Measurements from ENCODE around the gene ZDHHC4.

Gene ZDHHC4

GRCh38 chr7:6567886-6568285, 9.4 kb upstream of the ZDHHC4 start:
- TF ChIP-seq, protein P1, sequence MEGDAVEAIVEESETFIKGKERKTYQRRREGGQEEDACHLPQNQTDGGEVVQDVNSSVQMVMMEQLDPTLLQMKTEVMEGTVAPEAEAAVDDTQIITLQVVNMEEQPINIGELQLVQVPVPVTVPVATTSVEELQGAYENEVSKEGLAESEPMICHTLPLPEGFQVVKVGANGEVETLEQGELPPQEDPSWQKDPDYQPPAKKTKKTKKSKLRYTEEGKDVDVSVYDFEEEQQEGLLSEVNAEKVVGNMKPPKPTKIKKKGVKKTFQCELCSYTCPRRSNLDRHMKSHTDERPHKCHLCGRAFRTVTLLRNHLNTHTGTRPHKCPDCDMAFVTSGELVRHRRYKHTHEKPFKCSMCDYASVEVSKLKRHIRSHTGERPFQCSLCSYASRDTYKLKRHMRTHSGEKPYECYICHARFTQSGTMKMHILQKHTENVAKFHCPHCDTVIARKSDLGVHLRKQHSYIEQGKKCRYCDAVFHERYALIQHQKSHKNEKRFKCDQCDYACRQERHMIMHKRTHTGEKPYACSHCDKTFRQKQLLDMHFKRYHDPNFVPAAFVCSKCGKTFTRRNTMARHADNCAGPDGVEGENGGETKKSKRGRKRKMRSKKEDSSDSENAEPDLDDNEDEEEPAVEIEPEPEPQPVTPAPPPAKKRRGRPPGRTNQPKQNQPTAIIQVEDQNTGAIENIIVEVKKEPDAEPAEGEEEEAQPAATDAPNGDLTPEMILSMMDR (IDR thresholded peaks at IDR 0.05; ENCODE audit: low read depth, low read length, poor library complexity, severe bottlenecking) = no peak
- no peak for TF ChIP-seq EZH2phosphoT487 (IDR thresholded peaks at IDR 0.05; ENCODE audit: borderline replicate concordance, low read length)
- no peaks in the 10 kb centered on the region for H3K9me2 ChIP-seq (replicated peaks; ENCODE audit: control insufficient read depth, low read length)
- H3K36me3 ChIP-seq (ENCODE audit: control insufficient read depth, low read length) = no peaks in the 10 kb centered on the region
- no peaks in the 10 kb centered on the region for H3K79me2 ChIP-seq (ENCODE audit: control insufficient read depth, low read length)
- no peaks in the 10 kb centered on the region for H3K4me1 ChIP-seq (ENCODE audit: control insufficient read depth, low read length)
- no peaks in the 10 kb centered on the region for H3F3A ChIP-seq (ENCODE audit: control insufficient read depth, insufficient read depth)
- no peaks in the 10 kb centered on the region for H3K9me3 ChIP-seq (ENCODE audit: control insufficient read depth, insufficient read depth, low read length)
- H3K27me3 ChIP-seq (ENCODE audit: control insufficient read depth, low read length) = peaks cover 2% of the 10 kb centered on the region; the same call in 1 of the 2 replicates
- H3K4me2 ChIP-seq (ENCODE audit: low read length) = no peak overlapping the region
- no peaks in the 10 kb centered on the region for H4K20me1 ChIP-seq (ENCODE audit: control insufficient read depth, insufficient read depth, low read depth, low read length)
- H3K27ac ChIP-seq (ENCODE audit: low read depth, low read length) = no peak overlapping the region
- no peak overlapping the region for H3K4me3 ChIP-seq (ENCODE audit: low read length)

DNA sequence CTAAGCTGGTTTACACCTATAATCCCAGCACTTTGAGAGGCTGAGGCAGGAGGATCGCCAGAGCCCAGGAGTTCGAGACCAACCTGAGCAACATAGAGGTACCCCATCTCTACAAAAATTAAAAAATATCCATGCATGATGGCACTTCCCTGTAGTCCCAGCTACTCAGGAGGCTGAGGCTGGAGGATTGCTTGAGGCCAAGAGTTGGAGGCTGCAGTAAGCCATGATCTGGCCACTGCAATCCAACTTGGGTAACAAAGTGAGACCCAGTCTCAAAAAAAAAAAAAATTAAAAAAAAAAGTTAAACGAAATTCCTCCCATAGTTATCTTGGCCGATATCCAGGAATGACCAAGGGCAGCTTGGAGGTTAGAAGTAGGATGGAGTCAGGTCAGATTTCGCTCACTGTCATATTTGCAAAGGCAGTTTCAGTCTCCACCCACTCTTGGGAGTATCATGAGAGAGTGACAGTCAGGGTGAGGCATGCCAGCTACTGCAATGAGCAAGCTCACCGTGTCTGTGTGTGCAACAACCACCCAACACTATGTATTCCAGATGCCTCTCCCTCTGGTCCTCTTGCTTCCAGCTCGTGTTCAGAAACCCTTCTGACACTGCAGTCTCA, 6.0 kb upstream of the ZDHHC4 start:
- no peaks in the 10 kb centered on the region for H3K9me2 ChIP-seq (replicated peaks; ENCODE audit: control insufficient read depth, low read length)
- H3K9me3 ChIP-seq (ENCODE audit: control insufficient read depth, insufficient read depth, low read length) = no peaks in the 10 kb centered on the region
- H3K79me2 ChIP-seq (ENCODE audit: control insufficient read depth, low read length) = peaks cover under 1% of the 10 kb centered on the region; the same call in 1 of the 2 replicates
- no peak for TF ChIP-seq EZH2phosphoT487 (IDR thresholded peaks at IDR 0.05; ENCODE audit: borderline replicate concordance, low read length)
- TF ChIP-seq, protein P1 (IDR thresholded peaks at IDR 0.05; ENCODE audit: low read depth, low read length, poor library complexity, severe bottlenecking) = no peak
- no peaks in the 10 kb centered on the region for H4K20me1 ChIP-seq (ENCODE audit: control insufficient read depth, insufficient read depth, low read depth, low read length)
- H3K36me3 ChIP-seq (ENCODE audit: control insufficient read depth, low read length) = no peaks in the 10 kb centered on the region
- H3K4me2 ChIP-seq (ENCODE audit: low read length) = no peak overlapping the region
- H3K4me1 ChIP-seq (ENCODE audit: control insufficient read depth, low read length) = peaks cover 18% of the 10 kb centered on the region
- H3K27ac ChIP-seq (ENCODE audit: low read depth, low read length) = no peak overlapping the region
- H3F3A ChIP-seq (ENCODE audit: control insufficient read depth, insufficient read depth) = peaks cover 10% of the 10 kb centered on the region
- H3K27me3 ChIP-seq (ENCODE audit: control insufficient read depth, low read length) = no peaks in the 10 kb centered on the region; the same call in 1 of the 2 replicates
- H3K4me3 ChIP-seq (ENCODE audit: low read length) = no peak overlapping the region

DNA sequence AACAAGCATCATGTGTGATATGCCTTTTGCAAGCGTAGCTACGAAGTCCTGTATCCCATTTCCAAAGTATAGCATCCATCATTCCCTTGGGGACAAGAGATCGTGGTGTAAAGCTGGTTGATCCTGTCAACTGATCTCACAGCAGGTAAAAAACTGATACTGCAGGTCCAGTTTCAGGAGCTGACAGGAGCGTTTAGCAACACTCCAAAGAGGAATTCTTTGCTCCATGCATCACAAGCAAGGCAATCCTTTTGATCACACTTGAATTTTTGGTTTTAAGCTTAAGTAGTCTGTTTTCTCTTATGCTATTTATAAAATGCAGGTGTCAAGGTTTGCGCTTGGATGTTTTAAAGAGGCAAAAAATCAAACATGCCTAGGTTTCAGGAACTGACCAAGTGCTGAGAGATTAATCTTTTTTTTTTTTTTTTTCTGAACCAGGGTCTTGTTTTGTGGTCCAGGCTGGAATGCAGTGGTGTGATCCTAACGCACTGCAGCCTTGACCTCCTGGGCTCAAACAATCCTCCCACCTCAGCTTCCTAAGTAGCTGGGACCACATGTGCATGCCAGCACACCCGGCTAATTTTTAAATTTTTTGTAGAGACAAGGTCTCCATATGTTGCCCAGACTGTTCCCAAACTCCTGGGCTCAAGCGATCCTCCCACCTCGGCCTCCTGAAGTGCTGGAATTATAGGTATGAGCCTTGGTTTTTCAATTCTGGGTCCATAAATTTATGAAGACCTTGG, 1.8 kb upstream of the ZDHHC4 start:
- H3K36me3 ChIP-seq (ENCODE audit: control insufficient read depth, low read length) = peaks cover 15% of the 10 kb centered on the region
- no peaks in the 10 kb centered on the region for H4K20me1 ChIP-seq (ENCODE audit: control insufficient read depth, insufficient read depth, low read depth, low read length)
- no peak overlapping the region for H3K4me3 ChIP-seq (ENCODE audit: low read length)
- no peak overlapping the region for H3K27ac ChIP-seq (ENCODE audit: low read depth, low read length)
- no peaks in the 10 kb centered on the region for H3K9me3 ChIP-seq (ENCODE audit: control insufficient read depth, insufficient read depth, low read length)
- peaks cover 29% of the 10 kb centered on the region for H3K79me2 ChIP-seq (ENCODE audit: control insufficient read depth, low read length)
- peaks cover 44% of the 10 kb centered on the region for H3K4me1 ChIP-seq (ENCODE audit: control insufficient read depth, low read length)
- peaks cover 13% of the 10 kb centered on the region for H3F3A ChIP-seq (ENCODE audit: control insufficient read depth, insufficient read depth)
- no peak overlapping the region; the same call in 1 of the 2 replicates for H3K4me2 ChIP-seq (ENCODE audit: low read length)
- H3K9me2 ChIP-seq (replicated peaks; ENCODE audit: control insufficient read depth, low read length) = no peaks in the 10 kb centered on the region
- TF ChIP-seq EZH2phosphoT487 (IDR thresholded peaks at IDR 0.05; ENCODE audit: borderline replicate concordance, low read length) = no peak
- TF ChIP-seq, protein P1 (IDR thresholded peaks at IDR 0.05; ENCODE audit: low read depth, low read length, poor library complexity, severe bottlenecking) = no peak
- no peaks in the 10 kb centered on the region for H3K27me3 ChIP-seq (ENCODE audit: control insufficient read depth, low read length)

Measured in DOHH2 (cell line).